B cell (primary cell): ENCODE results near the gene RPA1. TPM values are rescaled to one million over a fixed set of nuclear protein-coding genes. Genes with fewer than 3 reads are reported as not detected.

ENCODE experiments used
- ATAC-seq: fragments of 200-7000 bp; cut with Tn5 transposase; one replicate; pipeline ENCODE4 v1.10.0; 2021; ENCODE audit warnings: low read depth, mild to moderate bottlenecking, moderate number of reproducible peaks, moderate library complexity
- CTCF ChIA-PET: fragments of 350-600 bp; sonication (Branson Sonifier 250); formaldehyde crosslinking; loops from one replicate; lab custom pipeline; 2021; ENCODE audit warnings: antibody characterized with exemption, inconsistent platforms; lab: Charles Lee
- POLR2A ChIA-PET: fragments of 350-600 bp; sonication (Branson Sonifier 250); formaldehyde crosslinking; loops from one replicate; lab custom pipeline; 2021; ENCODE audit warnings: antibody characterized with exemption; lab: Charles Lee
- DNase-seq: peaks from one replicate; pipeline ENCODE4 v3.0.0; 2013
- H2AFZ ChIP-seq: 2 replicates; pipeline ENCODE4 v1.6.1; 2012; ENCODE audit warnings: mild to moderate bottlenecking, low read depth, low read length; ENCODE audit not compliant: insufficient read depth, poor library complexity, severe bottlenecking
- H3K27ac ChIP-seq, 2 donors: 1 replicate in 1 of 2; 2 replicates in 1 of 2; pipeline ENCODE4 v1.5.1; 2012 to 2013; ENCODE audit warnings: low read length in 2 of 2, mild to moderate bottlenecking in 2 of 2, moderate library complexity in 1 of 2
- H3K27me3 ChIP-seq, 4 experiments: fragments of 200-600 bp in 1 of 4; sonication (generic) in 1 of 4; replicated peaks in 1 of 4; 1 replicate in 2 of 4; 2 replicates in 2 of 4; pipeline versions ENCODE4 v1.6.1 to v1.7.0; 2013 to 2016; ENCODE audit warnings: low read length in 3 of 4, mild to moderate bottlenecking in 2 of 4, mixed read lengths in 1 of 4, moderate library complexity in 1 of 4; ENCODE audit not compliant: insufficient read depth in 4 of 4, control insufficient read depth in 3 of 4; ENCODE audit errors: control extremely low read depth in 1 of 4
- H3K36me3 ChIP-seq, 2 experiments: replicated peaks in 1 of 2; 1 replicate in 1 of 2; 2 replicates in 1 of 2; pipeline versions ENCODE4 v1.6.1 to v1.7.1; 2013; ENCODE audit warnings: low read length in 1 of 2; ENCODE audit not compliant: insufficient read depth in 2 of 2, control insufficient read depth in 1 of 2; ENCODE audit errors: control extremely low read depth in 1 of 2, extremely low read depth in 1 of 2
- H3K4me1 ChIP-seq, 2 donors: fragments of 200-600 bp in 1 of 2; sonication (generic) in 1 of 2; 1 replicate in 1 of 2; 2 replicates in 1 of 2; pipeline versions ENCODE4 v1.5.1 to v1.6.1; 2013 to 2017; ENCODE audit warnings: low read length in 2 of 2; ENCODE audit not compliant: control insufficient read depth in 2 of 2, insufficient read depth in 2 of 2
- H3K4me2 ChIP-seq: replicated peaks from 2 replicates; pipeline ENCODE3; 2012; ENCODE audit warnings: mild to moderate bottlenecking, low read depth, low read length; ENCODE audit not compliant: poor library complexity, severe bottlenecking
- H3K4me3 ChIP-seq, 5 experiments: fragments of 200-600 bp in 1 of 5; sonication (generic) in 1 of 5; 1 replicate in 3 of 5; 2 replicates in 2 of 5; pipeline versions ENCODE4 v1.5.1 to v1.7.0; 2011 to 2016; ENCODE audit warnings: low read length in 4 of 5, mild to moderate bottlenecking in 4 of 5, low read depth in 2 of 5, control low read depth in 1 of 5, moderate library complexity in 1 of 5; ENCODE audit not compliant: insufficient read depth in 1 of 5; ENCODE audit errors: control extremely low read depth in 1 of 5, extremely low read depth in 1 of 5
- H3K79me2 ChIP-seq: fragments of 200-600 bp; sonication (generic); one replicate; pipeline ENCODE4 v1.6.0; 2016; ENCODE audit warnings: low read length; ENCODE audit not compliant: control insufficient read depth, insufficient read depth
- H3K9ac ChIP-seq: fragments of 200-600 bp; sonication (generic); 2 replicates; pipeline ENCODE4 v1.6.1; 2017; ENCODE audit warnings: mild to moderate bottlenecking, low read length, moderate library complexity
- H3K9me3 ChIP-seq, 3 donors: one replicate each; pipeline versions ENCODE4 v1.6.1 to v1.7.1; 2013; ENCODE audit warnings: low read length in 2 of 3; ENCODE audit not compliant: control insufficient read depth in 2 of 3, insufficient read depth in 1 of 3; ENCODE audit errors: control extremely low read depth in 1 of 3
- H4K20me1 ChIP-seq: 2 replicates; pipeline ENCODE4 v1.6.0; 2012; ENCODE audit warnings: mild to moderate bottlenecking, low read length; ENCODE audit not compliant: insufficient read depth, control insufficient read depth, poor library complexity, severe bottlenecking
- H3K27ac Mint-ChIP-seq: one replicate; pipeline ENCODE4 v1.8.0; 2021; ENCODE audit warnings: mixed read lengths
- H3K27me3 Mint-ChIP-seq: one replicate; pipeline ENCODE4 v1.8.0; 2021; ENCODE audit warnings: mixed read lengths
- H3K4me1 Mint-ChIP-seq: one replicate; pipeline ENCODE4 v1.8.0; 2021; ENCODE audit warnings: mixed read lengths
- H3K4me3 Mint-ChIP-seq: one replicate; pipeline ENCODE4 v1.8.0; 2021; ENCODE audit warnings: mixed read lengths
- H3K9me3 Mint-ChIP-seq: one replicate; pipeline ENCODE4 v1.8.0; 2022; ENCODE audit warnings: mixed read lengths; ENCODE audit not compliant: insufficient read depth
- EZH2 ChIP-seq: IDR thresholded peaks from 2 replicates; pipeline ENCODE4 v1.6.1; 2012; ENCODE audit warnings: borderline replicate concordance, low read depth, mild to moderate bottlenecking, moderate library complexity, low read length; ENCODE audit not compliant: insufficient read depth, poor library complexity, severe bottlenecking
- WGBS: methylation state at CpG from one replicate; pipeline ENCODE4 v1.1.5; 2013; ENCODE audit warnings: missing lambda C conversion rate; ENCODE audit not compliant: insufficient coverage; 5-methylcytosine and 5-hydroxymethylcytosine counted together
- intact Hi-C: fragments of 100-400 bp; cut with micrococcal nuclease; formaldehyde crosslinking; loops from one replicate; pipeline ENCODE4 v1.10.0; 2022
- polyA plus RNA-seq: library from polyadenylated mRNA; depleted of rRNA; stranded (reverse); fragments of >200 nt; gene quantifications from 2 replicates; pipeline ENCODE4 v1.2.3, GENCODE V29; 2012
- total RNA-seq, 2 donors: library from RNA; stranded (reverse); fragments of 120-200 nt in 1 of 2; gene quantifications; 1 replicate in 1 of 2; 2 replicates in 1 of 2; pipeline versions ENCODE4 v1.2.3 to v1.2.4, GENCODE V29; 2013 to 2022
- TF ChIP-seq, protein P1 (sequence below): fragments of 200-600 bp; IDR thresholded peaks from one replicate; pipeline ENCODE4 v1.8.0; 2022; ENCODE audit warnings: antibody characterized with exemption, mild to moderate bottlenecking

RPA1 gene
- total and polyA plus RNA-seq, 2 donors (not counting 1 experiment from before 2014, with no cell fraction given) = 27.0 to 94.5 TPM

DNA sequence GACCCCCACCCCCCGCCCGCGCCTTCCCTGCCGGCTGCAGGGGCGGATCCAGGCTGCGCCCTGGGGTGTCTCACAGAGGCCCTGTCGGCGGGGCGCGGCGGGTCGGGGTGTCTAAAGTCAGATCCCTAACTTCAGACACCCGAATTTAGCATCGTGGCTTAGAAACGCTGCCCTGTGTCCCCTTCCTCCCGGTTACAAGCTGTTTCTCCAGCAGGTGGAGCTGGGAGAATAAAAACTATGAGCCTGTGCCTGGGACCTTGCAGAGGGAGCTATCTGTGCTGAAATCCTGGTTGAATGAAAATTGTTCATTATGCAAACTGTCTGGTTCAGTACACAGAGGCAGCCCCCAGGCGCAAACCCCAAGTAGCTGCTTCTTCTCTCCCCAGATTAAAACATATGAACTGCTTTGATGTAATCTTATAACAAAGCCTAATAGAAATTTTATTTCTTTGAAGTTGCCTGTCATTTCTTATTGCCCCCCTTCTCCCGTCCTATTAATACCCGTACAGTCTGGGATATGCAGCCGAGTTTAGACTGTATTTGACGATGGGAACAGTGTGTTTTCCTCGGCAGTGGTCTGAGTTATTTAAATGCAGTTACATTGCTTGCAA, 79.0 kb downstream of the RPA1 start:
- Histone ChIP-seq H2AFZ (peak overlapping the region; percentile 26), H3K4me1 (peaks cover 24 to 29% of the 10 kb centered on the region in 2 donors), H3K27me3 (peaks cover 0 to 67% (median 38%) of the 10 kb centered on the region in 4 experiments), H3K79me2 (no peaks in the 10 kb centered on the region), H3K4me3 (peak overlapping the region in 3 of 5 experiments; percentile 5 to 25 (median 19)), H3K4me2 (peak overlapping the region; percentile 63), H3K27ac (no peak overlapping the region), H4K20me1 (no peaks in the 10 kb centered on the region), H3K9ac (peak overlapping the region; percentile 31), H3K36me3 (no peaks in the 10 kb centered on the region), H3K9me3 (peaks cover 0 to 5% (median 0%) of the 10 kb centered on the region in 3 donors)
- Mint-ChIP-seq H3K27ac (no peak overlapping the region), H3K4me1 (peaks cover 28% of the 10 kb centered on the region), H3K27me3 (peaks cover 54% of the 10 kb centered on the region), H3K9me3 (no peaks in the 10 kb centered on the region), H3K4me3 (peak overlapping the region; percentile 50)
- WGBS = 0% methylated on average over 7 of the region's 22 CpGs
- intact Hi-C loops = loop anchor here (1.0 to 10.0 kb wide), 3 partner anchors 123 to 335 kb away; partner anchors contain the start of genes DPH1 and HIC1
- POLR2A ChIA-PET = no interaction called here
- DNase-seq (peak; percentile 51), ATAC-seq (peak; percentile 7)
- TF ChIP-seq EZH2 = no peak
- CTCF ChIA-PET = interaction anchor here (0.8 to 1.7 kb wide), 6 partner anchors 14 to 376 kb away, joined by 3 to 13 read pairs (median 3); partner anchors contain the start of gene HIC1

DNA sequence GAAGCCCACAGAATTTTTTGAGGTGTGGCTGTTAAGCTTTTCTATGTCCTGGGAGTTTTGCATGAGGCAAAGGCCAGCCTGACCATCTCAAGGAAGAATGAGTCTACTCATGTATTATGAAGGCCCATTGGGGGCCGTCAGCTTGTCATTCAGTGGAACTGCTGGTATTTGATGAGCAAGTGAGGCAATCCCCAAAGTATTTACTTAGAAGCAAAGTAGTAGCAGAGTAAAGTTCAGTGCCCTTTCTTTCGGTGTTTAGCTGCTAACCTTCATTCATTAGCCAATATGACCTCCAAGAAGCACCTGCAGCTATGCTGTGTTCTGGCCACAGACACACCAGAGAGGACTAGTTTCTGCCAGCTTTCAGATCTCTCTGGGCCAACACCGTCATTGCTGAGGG, 80.2 kb downstream of the RPA1 start:
- Histone ChIP-seq H3K27me3 (peaks cover 0 to 67% (median 38%) of the 10 kb centered on the region in 4 experiments), H2AFZ (no peak overlapping the region), H3K4me1 (peaks cover 17% of the 10 kb centered on the region in 2 donors), H3K4me2 (no peak overlapping the region), H3K9ac (no peak overlapping the region), H3K79me2 (no peaks in the 10 kb centered on the region), H3K9me3 (peaks cover 0 to 5% (median 0%) of the 10 kb centered on the region in 3 donors), H3K4me3 (no peak overlapping the region), H3K27ac (no peak overlapping the region), H4K20me1 (no peaks in the 10 kb centered on the region), H3K36me3 (no peaks in the 10 kb centered on the region)
- TF ChIP-seq, protein P1, sequence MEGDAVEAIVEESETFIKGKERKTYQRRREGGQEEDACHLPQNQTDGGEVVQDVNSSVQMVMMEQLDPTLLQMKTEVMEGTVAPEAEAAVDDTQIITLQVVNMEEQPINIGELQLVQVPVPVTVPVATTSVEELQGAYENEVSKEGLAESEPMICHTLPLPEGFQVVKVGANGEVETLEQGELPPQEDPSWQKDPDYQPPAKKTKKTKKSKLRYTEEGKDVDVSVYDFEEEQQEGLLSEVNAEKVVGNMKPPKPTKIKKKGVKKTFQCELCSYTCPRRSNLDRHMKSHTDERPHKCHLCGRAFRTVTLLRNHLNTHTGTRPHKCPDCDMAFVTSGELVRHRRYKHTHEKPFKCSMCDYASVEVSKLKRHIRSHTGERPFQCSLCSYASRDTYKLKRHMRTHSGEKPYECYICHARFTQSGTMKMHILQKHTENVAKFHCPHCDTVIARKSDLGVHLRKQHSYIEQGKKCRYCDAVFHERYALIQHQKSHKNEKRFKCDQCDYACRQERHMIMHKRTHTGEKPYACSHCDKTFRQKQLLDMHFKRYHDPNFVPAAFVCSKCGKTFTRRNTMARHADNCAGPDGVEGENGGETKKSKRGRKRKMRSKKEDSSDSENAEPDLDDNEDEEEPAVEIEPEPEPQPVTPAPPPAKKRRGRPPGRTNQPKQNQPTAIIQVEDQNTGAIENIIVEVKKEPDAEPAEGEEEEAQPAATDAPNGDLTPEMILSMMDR = no peak
- TF ChIP-seq EZH2 = no peak
- Mint-ChIP-seq H3K4me3 (no peak overlapping the region), H3K9me3 (no peaks in the 10 kb centered on the region), H3K27me3 (peaks cover 54% of the 10 kb centered on the region), H3K27ac (no peak overlapping the region), H3K4me1 (peaks cover 17% of the 10 kb centered on the region)
- DNase-seq = no peak
- CTCF ChIA-PET = interaction anchor here (1.0 to 1.7 kb wide), 3 partner anchors 335 to 375 kb away, joined by 3 to 13 read pairs (median 3); no protein-coding TSS in a partner anchor
- no peak for ATAC-seq
- 88% methylated on average over 3 of the region's 3 CpGs for WGBS
- intact Hi-C loops = loop anchor here (5.0 to 10.0 kb wide), 2 partner anchors 122 to 145 kb away; partner anchors contain the start of genes DPH1 and HIC1
- POLR2A ChIA-PET = no interaction called here
